Prostate gland (tissue), 2 donors: ENCODE results near the gene PTPRS.

Source experiments
- CTCF ChIP-seq, 4 experiments: fragments of 200-600 bp in 2 of 4; fragments of 450-650 bp in 2 of 4; sonication (generic) in 2 of 4; IDR thresholded peaks; 1 replicate in 3 of 4; 2 replicates in 1 of 4; pipeline ENCODE4 v1.5.1; 2016 to 2019; ENCODE audit warnings: antibody characterized with exemption in 4 of 4, mild to moderate bottlenecking in 2 of 4, moderate library complexity in 2 of 4
- POLR2A ChIP-seq: fragments of 450-650 bp; IDR thresholded peaks from one replicate; pipeline ENCODE4 v1.6.1; 2016; ENCODE audit warnings: antibody characterized with exemption, mild to moderate bottlenecking

- TF ChIP-seq CTCF (IDR thresholded peaks at IDR 0.05): no peak
- no peak for TF ChIP-seq POLR2A
Measured at GRCh38 chr19:5342573-5343201, 2.1 kb upstream of the PTPRS start.
